T-helper 1 cell treated with Interleukin-12 subunit alpha and Interleukin-12 subunit beta and Interleukin-4 antibody, amounts not matched to agents 30 ng/mL and 1 ng/mL, for 36 hours (primary cell): Measurements from ENCODE around the gene CST1. TPM values are rescaled to one million over a fixed set of nuclear protein-coding genes. Genes with fewer than 3 reads are reported as not detected.
"Not testable (repeated sequence)": the region's sequence is repeated elsewhere in the genome, so short reads cannot be mapped to it uniquely, and the experiment has no call there.

Experiments used
- intact Hi-C: fragments of 100-400 bp; cut with micrococcal nuclease; formaldehyde crosslinking; loops from one replicate; pipeline ENCODE4 v1.15.1; 2024
- total RNA-seq: library from RNA; stranded (reverse); gene quantifications from 2 replicates; pipeline ENCODE4 v1.2.3, GENCODE V29; 2022

The CST1 gene
- total RNA-seq, 1 donor from 2014 or later, result not detected

DNA sequence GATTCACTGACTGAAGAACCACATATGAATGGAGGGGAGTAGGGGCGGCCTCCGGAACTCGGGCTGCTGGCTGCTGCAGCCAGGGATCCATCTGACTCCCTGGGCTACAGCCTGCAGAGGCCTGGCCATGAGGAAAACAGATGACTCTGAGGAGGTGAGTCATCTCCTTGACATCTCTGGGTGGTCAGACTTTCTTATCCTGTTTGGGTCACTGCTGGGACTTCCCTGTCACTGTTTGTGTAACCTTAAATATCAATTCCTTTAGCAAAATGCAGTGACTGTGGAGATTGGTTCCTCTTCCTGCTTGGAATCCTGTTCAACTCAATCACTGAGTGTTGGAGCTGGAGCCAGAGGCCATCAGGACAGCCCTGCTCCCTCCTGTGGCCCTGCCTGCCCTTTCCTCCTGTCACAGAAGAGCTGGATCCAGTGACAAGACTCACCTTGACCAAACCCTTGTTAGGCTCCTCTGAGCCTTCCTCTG lies 4.4 kb upstream of the CST1 start:
- intact Hi-C loops, result not testable (repeated sequence)

DNA sequence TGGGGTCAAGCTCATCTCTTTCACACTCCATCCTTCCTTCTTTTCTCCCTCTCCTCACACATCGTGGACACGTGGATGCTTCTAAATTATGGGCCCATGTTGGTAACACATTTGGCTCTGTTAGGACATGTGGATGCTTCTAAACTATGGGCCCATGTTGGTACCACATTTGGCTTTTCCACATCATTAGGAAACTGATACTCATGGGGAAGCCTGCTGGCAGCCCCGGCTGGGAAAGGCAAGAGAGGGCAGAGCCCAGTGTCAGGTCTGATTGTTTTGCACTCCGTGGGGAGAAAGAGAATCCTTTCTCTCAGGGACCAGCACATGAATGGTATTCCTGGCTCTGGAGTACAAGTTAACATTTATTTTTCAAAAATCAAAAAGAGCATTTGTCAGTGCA lies 4.0 kb upstream of the CST1 start:
- intact Hi-C loops, result no loop called here

DNA sequence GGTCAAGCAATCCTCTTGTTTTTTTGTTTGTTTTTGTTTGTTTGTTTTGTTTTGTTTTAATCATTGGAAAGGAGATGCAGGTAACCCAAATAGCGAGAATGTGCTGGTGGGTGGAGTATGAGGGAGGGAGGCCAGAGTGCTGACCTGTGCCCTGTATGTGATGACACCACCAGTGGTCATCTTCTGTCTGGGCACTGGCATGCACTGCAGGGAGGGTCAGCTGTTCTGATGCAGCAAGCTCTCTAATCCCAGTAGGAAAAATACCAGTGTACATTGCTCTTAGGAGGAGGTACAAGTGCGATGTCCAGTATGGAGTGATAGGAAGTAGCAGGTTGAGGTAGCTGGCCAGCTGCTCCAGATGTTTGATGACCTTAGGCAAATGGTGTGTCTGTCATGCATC lies 2.9 kb upstream of the CST1 start:
- intact Hi-C loops, result no loop called here

DNA sequence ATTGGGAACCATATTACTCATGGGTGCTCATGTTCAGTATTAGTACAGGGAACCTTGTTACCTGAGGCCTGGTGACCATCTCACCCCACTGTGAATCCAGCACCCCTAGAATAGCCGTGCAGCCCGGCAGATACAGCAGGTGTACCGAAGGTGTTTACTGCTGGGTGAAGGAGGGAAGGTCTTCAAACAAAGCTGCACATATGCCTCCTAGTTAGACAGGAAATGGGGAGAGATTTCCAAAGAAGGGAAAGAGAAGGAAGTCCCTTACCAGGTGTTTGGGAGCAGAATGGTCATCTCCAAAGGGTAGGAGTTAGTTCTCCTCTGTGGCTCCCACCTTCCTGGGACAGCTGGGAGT lies 2.4 kb upstream of the CST1 start:
- intact Hi-C loops, result no loop called here

- intact Hi-C loops, result no loop called here
Observed at GRCh38 chr20:23752481-23753193, 1.9 kb upstream of the CST1 start.

DNA sequence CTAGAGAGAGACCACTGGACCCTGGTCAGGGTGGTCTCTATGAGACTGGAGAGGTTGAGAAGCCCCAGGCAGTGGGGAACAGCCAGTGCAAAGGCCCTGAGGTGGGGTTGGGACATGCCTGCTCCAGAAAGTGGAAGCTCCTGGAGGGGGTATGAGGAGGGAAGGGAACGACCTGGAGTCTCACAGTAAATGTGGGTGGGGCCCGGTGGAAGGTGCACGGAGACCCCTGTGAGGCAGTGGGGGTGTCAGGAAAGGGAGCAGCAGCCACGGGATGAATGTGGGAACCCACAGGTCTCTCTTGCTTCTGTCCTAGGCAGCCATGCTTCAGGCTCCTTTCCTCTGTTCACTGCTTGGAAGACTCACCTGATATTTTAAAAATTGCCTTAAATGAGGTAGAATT lies 1.3 kb upstream of the CST1 start:
- intact Hi-C loops, result no loop called here

DNA sequence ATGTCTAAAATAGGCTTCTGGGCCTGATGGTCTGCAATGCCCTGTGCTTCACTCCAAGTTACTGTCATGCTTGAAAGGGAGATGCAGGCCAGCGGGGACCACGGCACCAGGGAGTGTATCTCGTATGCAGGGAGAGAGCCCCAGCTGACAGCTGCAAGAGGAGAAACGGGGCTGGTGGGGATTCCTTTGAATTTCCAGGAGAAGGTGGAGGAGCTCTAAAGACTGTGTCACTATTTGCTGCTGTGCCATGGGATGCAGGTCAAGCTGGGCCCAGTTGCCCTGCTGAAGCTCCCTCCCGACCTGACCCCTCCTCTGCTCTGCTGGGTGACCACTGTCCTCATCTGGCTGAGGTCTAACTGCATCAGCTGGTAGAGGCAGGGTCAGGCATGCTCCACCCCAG lies 989 bp downstream of the CST1 start:
- intact Hi-C loops, result no loop called here

DNA sequence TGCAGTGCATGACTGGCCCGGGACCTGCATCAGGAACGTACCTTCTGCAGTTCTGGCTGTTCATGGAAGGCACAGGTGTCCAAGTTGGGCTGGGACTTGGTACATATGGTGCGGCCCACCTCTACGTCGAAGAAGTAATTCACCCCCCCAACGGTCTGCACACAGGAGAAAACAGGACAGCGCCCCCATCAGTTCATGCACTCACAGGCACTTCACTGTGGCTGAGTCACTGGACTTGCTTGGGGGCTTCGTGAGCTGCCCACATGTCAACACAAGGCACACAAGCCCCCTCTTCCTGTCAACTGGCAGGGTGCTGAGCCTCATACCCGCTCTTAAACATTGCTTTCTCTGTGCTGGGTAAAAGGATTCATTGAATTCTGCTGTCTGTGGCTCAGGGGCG lies 1.8 kb downstream of the CST1 start:
- intact Hi-C loops, result not testable (repeated sequence)

DNA sequence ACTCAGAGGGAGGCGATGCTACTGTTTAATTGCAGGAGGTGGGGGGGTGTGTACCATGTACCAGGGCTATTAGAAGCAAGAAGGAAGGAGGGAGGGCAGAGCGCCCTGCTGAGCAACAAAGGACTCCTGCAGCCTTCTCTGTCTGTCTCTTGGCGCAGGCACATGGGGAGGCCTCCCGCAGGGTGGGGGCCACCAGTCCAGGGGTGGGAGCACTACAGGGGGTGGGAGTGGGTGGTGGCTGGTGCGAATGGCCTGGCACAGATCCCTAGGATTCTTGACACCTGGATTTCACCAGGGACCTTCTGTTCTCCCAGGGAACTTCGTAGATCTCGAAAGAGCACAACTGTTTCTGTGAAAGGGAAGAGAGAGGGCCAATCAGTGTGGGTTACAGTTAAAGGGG lies 3.2 kb downstream of the CST1 start:
- intact Hi-C loops, result not testable (repeated sequence)

GRCh38 chr20:23747092-23747491 lies 3.6 kb downstream of the CST1 start:
- intact Hi-C loops, result not testable (repeated sequence)

DNA sequence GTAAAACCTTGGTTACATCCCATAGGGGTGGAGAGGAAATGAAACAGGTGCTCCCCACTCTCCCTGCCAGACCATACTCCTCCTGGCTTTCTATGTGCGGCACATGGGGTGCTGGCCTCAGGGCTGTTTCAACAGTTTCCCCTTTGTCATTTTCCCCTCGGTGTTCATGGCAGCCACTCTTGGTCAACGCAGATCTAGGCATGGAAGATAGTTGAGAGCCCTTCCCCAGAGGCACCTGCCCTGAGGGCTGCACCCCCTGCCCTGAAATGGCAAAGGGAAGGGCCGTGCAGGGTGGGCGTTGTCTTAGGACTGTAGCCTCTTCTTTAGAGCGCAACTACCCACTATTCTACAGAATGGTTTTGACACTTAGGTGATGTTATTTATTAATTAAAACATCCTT lies 4.4 kb downstream of the CST1 start:
- intact Hi-C loops, result no loop called here

- intact Hi-C loops, result no loop called here
Observed at GRCh38 chr20:23745247-23745646, 5.5 kb downstream of the CST1 start.

DNA sequence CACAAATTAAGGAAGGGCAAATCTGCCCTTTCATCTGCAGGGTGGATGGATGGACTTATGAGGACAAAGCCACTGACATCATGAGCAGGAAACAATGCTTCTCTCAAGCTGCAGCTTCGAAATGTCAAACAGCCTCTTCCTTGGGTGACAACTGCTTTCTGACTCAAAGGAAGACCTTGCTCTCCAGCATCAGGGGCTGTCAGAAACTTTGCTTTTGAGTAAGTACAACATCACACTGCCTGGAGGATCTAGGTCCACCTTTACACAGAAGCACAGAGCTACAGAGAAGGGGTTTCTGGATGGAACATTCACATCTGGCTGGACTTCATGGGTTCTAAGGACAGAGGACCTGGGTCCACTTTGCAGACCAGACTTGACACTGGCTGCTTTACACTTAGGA lies 5.9 kb downstream of the CST1 start:
- intact Hi-C loops, result no loop called here

- intact Hi-C loops, result not testable (repeated sequence)
Observed at GRCh38 chr20:23735391-23735790, 15.3 kb downstream of the CST1 start.

DNA sequence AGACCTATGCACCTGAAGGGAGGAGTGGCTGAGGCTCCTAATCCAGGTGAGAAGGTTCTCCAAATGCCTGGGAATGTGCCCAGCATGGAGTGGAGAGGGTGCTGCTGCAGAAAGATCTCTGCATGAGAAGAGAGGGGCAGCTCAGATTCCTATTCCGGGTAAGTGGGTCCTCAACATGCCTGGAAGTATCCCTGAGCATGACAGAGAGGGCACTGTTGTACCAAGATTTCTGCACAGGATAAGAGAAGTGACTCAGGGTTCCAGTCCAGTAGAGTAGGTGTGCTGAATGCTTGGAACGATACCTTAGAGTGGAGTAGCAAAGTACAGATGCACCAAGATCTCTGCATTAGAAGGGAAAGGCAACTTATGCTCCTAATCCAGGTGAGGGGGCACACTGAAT lies 15.8 kb downstream of the CST1 start:
- intact Hi-C loops, result not testable (repeated sequence)

DNA sequence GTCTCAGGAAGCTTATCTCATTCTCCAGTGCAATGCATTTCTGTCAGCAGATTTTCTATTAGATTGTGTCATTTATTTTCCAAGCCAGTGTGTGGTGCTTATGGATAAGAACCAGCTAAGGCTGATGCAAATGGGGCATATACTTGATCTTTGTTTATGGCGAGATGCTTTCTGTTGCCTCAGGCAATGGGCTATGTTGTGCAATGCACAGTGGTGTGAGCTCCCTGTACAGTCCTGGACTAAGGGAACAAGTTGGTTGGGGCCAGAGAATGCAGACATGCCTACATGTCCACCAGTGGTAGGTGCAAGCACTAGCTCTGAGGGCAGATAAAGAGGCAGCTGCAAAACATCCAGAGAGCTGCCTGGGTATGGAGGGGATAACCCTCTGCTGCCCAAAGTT lies 16.3 kb downstream of the CST1 start:
- intact Hi-C loops, result not testable (repeated sequence)

GRCh38 chr20:23727016-23727415 lies 23.7 kb downstream of the CST1 start:
- intact Hi-C loops, result no loop called here

DNA sequence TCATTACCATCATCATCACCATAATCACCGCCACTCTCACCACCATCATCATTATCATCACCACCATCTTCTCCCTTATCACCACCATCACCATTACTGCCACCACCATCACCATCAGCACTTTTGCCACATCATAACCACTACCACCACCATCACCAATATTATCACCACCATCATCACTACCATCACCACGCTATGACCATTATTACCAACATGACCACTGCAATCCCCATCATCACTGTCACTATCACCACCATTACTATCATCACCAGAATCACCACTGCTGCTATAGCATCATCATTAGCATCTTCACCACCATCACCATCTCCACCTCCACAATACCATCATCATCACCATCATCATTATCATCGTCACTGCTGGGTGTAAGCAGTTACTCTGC lies 25.6 kb downstream of the CST1 start:
- intact Hi-C loops, result no loop called here

DNA sequence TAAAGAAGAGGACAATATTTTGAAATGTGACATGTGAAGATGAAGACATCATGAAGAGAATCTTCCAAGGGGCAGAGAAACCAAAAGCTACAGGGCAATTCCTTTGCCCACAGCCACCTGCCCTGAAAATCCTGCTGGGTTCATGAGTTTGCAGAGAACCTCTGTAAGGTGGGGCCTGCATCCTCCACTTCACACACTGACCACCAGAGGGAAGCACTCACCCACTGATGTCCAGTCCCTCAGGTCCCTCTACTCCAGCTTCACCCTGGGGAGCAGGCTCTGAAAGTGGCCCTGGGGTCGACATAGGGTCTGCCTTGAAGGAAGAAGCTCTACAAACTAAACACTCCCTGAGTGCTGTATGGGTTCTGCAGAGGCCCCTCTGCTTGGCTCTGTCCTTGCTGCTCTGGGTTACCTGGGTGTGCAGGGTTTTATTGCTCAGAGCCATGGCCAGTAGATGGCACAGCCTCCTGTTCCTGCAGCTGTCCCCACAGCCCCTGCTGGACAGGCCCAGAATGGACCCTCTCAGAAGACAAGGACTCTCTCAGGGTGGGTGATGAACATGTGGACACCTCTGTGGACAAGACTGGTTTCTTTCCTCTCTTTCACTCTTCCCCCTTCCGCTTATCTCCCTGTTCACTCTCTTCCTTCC lies 27.0 kb downstream of the CST1 start:
- intact Hi-C loops, result not testable (repeated sequence)

DNA sequence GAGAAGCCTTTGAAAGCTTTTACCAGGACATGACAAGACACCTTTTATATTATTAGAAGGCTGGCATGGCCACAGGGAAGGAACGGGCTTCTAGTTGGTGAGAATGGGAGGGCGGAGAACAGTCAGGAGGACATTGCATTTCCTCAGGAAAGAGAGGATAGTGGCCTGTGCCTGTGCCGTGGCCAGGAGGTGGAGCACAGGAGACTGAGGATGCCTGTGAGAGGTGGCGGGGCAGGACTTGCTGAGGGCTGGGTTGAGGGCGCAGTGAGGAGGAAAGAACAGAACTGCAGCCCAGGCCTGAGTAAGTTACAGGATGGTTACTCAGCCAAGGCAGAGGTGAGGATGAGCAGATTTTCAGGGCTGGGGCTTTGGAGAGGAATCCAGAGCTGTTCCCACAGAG lies 27.9 kb downstream of the CST1 start:
- intact Hi-C loops, result not testable (repeated sequence)

GRCh38 chr20:23721962-23722361 lies 28.8 kb downstream of the CST1 start:
- intact Hi-C loops, result no loop called here

DNA sequence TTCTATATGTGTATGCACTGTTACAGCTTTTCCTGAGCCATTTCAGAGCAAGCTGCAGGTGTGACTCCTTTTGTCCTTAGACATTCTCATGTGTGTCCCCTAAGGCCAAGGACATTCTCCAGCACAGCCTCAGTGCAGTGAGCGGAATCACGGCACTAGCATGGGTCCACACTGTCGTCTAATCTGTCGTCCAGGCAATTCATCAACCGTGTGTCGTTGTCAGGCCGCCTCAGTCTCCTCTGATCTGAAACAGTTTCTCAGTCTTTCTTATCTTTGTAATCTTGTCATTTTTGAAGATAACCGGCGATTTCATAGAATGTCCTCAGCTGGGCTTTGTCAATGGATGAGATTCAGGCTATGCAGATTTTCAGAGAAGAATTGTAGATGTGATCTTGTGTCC lies 31.4 kb downstream of the CST1 start:
- intact Hi-C loops, result not testable (repeated sequence)

DNA sequence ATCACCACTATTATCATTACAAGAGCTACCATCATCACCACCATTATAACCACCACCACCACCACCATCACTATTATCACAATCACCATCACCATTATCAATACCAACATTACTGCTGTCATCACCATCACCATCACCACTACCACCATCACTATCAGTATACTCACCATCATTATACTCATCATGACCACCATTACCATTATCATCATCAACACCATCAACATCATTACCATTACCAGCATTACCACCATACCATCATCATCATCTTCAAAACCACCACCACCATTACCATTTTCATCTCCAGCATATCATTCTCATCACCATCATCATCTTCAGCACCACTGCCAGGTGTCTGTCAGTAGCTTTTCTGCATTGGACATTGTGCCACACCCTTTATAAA lies 39.0 kb downstream of the CST1 start:
- intact Hi-C loops, result not testable (repeated sequence)
